Retinal pigment epithelial cell (primary cell): Measurements from ENCODE around the gene GPX2.
A peak's percentile ranks its signal among the peaks of the same experiment; 100 is the strongest.

Experiments
- DNase-seq: peaks from one replicate; pipeline ENCODE4 v3.0.0-alpha.2; 2010; ENCODE audit warnings: low read depth
- H3K4me3 ChIP-seq: 2 replicates; pipeline ENCODE4 v1.5.1; 2011; ENCODE audit warnings: mild to moderate bottlenecking, low read length, control low read depth, moderate library complexity
- CTCF ChIP-seq: conservative IDR thresholded peaks from 2 replicates; pipeline ENCODE4 v1.5.1; 2011; ENCODE audit warnings: low read depth, low read length, control low read depth, inconsistent platforms

GPX2 gene

GRCh38 chr14:64970776-64971477 lies 28.4 kb upstream of the GPX2 start:
- H3K4me3 ChIP-seq = peak overlapping the region; percentile 60
- no peak for DNase-seq
- no peak for TF ChIP-seq CTCF

GRCh38 chr14:64970041-64970440 lies 27.5 kb upstream of the GPX2 start:
- no peak for DNase-seq
- no peak for TF ChIP-seq CTCF
- H3K4me3 ChIP-seq = no peak overlapping the region

- no peak for DNase-seq
- no peak for TF ChIP-seq CTCF
- no peak overlapping the region for H3K4me3 ChIP-seq
These were observed 26.1 kb upstream of the GPX2 start for GRCh38 chr14:64968651-64969050.

- DNase-seq = no peak
- no peak overlapping the region for H3K4me3 ChIP-seq
- TF ChIP-seq CTCF = no peak
These were observed 25.6 kb upstream of the GPX2 start for GRCh38 chr14:64968167-64968566.

- DNase-seq = no peak
- H3K4me3 ChIP-seq = no peak overlapping the region
- no peak for TF ChIP-seq CTCF
These were observed 24.4 kb upstream of the GPX2 start for GRCh38 chr14:64966976-64967375.

GRCh38 chr14:64965356-64966000 lies 22.9 kb upstream of the GPX2 start:
- no peak overlapping the region for H3K4me3 ChIP-seq
- no peak for DNase-seq
- no peak for TF ChIP-seq CTCF

- no peak for TF ChIP-seq CTCF
- no peak overlapping the region for H3K4me3 ChIP-seq
- DNase-seq = no peak
These were observed 21.1 kb upstream of the GPX2 start for GRCh38 chr14:64963611-64964010.
